ENCODE results near the gene SCN4B. TPM values are rescaled to one million over a fixed set of nuclear protein-coding genes. Genes with fewer than 3 reads are reported as not detected.

The SCN4B gene
- total RNA-seq, 3 donors from 2014 or later (not counting 1 experiment from before 2014, with no cell fraction given) = 0.33 TPM; not detected in 2

DNA sequence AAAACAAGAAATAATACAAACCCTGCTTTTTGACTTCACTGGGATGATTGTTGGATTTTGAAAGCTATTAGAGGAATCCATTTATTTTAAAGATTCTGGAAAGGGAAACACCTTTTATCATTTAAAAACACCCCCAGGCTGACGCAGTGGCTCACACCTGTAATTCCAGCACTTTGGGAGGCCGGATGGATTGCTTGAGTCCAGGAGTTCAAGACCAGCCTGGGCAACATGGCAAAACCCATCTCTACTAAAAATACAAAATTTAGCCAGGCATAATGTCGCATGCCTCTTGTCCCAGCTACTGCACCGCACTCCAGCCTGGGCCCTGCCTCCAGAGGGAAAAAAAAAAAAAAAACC, 24.1 kb upstream of the SCN4B start:
- Histone ChIP-seq H3K27me3 (ENCODE audit: control insufficient read depth, insufficient read depth, low read length) (no peaks in the 10 kb centered on the region), H3K4me3 (ENCODE audit: low read length) (no peak overlapping the region), H3K36me3 (ENCODE audit: control insufficient read depth, insufficient read depth, low read length) (no peaks in the 10 kb centered on the region), H3K4me1 (ENCODE audit: control insufficient read depth, insufficient read depth, low read length) (peaks cover 1% of the 10 kb centered on the region), H3K9me3 (ENCODE audit: control insufficient read depth, insufficient read depth, low read length) (no peaks in the 10 kb centered on the region), H3K27ac (ENCODE audit: low read length) (no peak overlapping the region)
- intact Hi-C loops (cut with micrococcal nuclease) = loop anchor here (10.0 kb wide), 1 partner anchor 372 kb away; no protein-coding TSS in a partner anchor
- ATAC-seq = no peak
- no peak overlapping the region for H3K27ac Mint-ChIP-seq
- WGBS (ENCODE audit: insufficient coverage) = 75% methylated on average over 2 of the region's 4 CpGs
- no peak for TF ChIP-seq CTCF (IDR thresholded peaks at IDR 0.05)
- H3K36me3 Mint-ChIP-seq = no peaks in the 10 kb centered on the region
- no peak overlapping the region for H3K4me3 Mint-ChIP-seq
- no peaks in the 10 kb centered on the region for H3K9me3 Mint-ChIP-seq
- no peak for DNase-seq
- H3K4me1 Mint-ChIP-seq = no peaks in the 10 kb centered on the region
- H3K27me3 Mint-ChIP-seq (ENCODE audit: low read depth in 2 of 2) = peaks cover 18 to 21% of the 10 kb centered on the region in 2 donors

DNA sequence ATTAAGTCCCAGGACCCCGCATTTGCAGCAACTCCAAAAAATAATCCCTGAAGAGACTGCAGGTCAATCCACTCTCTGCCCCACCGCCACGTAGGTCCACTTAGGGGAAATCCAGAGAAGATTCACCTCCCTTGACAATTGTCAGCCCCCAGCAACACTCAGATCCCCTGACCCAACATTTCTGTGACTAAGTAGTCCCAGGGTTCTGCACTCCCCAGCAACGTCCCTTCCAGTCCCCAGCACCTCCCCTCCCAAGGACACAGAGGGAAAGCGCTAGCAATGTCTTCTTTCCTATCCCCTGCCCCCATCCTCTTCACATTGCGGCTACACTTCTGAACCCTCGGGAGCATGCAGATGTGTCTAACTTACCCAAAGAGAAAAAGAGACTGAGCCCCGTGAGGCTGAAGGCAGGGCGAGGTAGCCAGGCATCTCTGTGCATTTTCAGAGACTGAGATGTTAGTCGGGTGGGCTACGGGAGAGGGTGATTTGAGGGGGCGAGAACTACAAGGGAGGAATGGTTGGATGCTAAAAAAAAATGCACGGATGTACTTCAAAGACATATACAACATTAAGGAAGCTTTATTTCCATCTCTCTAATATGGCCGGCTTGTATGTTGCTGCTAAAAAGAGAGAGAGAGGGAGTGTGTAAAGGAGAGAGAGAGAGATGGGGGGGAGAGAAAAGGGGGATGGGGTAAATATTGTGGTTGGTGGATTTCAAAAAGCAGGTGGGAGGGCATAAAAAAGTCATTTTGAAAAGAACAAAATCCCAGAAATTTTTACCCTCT, 23.6 kb upstream of the SCN4B start, which contains the start of gene SCN2B:
SCN2B (minus strand) TSS at position 647 of the 785 bp plus-strand sequence; CDS start at position 439, 208 bp downstream.
- no peaks in the 10 kb centered on the region for H3K9me3 ChIP-seq (ENCODE audit: control insufficient read depth, insufficient read depth, low read length)
- no peaks in the 10 kb centered on the region for H3K9me3 Mint-ChIP-seq
- 73% methylated on average over 11 of the region's 14 CpGs for WGBS (ENCODE audit: insufficient coverage)
- no peaks in the 10 kb centered on the region for H3K27me3 ChIP-seq (ENCODE audit: control insufficient read depth, insufficient read depth, low read length)
- no peak within 1 kb of the TSS for H3K27ac Mint-ChIP-seq
- H3K36me3 ChIP-seq (ENCODE audit: control insufficient read depth, insufficient read depth, low read length) = no peaks in the 10 kb centered on the region
- H3K36me3 Mint-ChIP-seq = no peaks in the 10 kb centered on the region
- no peak for TF ChIP-seq CTCF (IDR thresholded peaks at IDR 0.05)
- ATAC-seq = no peak
- H3K4me1 ChIP-seq (ENCODE audit: control insufficient read depth, insufficient read depth, low read length) = peaks cover 7% of the 10 kb centered on the region
- DNase-seq = no peak
- no peak within 1 kb of the TSS for H3K27ac ChIP-seq (ENCODE audit: low read length)
- H3K4me3 ChIP-seq (ENCODE audit: low read length) = no peak within 1 kb of the TSS
- peaks cover 18 to 21% of the 10 kb centered on the region in 2 donors for H3K27me3 Mint-ChIP-seq (ENCODE audit: low read depth in 2 of 2)
- no peak within 1 kb of the TSS for H3K4me3 Mint-ChIP-seq
- intact Hi-C loops (cut with micrococcal nuclease) = loop anchor here (10.0 kb wide), 1 partner anchor 371 kb away; no protein-coding TSS in a partner anchor
- no peaks in the 10 kb centered on the region for H3K4me1 Mint-ChIP-seq

DNA sequence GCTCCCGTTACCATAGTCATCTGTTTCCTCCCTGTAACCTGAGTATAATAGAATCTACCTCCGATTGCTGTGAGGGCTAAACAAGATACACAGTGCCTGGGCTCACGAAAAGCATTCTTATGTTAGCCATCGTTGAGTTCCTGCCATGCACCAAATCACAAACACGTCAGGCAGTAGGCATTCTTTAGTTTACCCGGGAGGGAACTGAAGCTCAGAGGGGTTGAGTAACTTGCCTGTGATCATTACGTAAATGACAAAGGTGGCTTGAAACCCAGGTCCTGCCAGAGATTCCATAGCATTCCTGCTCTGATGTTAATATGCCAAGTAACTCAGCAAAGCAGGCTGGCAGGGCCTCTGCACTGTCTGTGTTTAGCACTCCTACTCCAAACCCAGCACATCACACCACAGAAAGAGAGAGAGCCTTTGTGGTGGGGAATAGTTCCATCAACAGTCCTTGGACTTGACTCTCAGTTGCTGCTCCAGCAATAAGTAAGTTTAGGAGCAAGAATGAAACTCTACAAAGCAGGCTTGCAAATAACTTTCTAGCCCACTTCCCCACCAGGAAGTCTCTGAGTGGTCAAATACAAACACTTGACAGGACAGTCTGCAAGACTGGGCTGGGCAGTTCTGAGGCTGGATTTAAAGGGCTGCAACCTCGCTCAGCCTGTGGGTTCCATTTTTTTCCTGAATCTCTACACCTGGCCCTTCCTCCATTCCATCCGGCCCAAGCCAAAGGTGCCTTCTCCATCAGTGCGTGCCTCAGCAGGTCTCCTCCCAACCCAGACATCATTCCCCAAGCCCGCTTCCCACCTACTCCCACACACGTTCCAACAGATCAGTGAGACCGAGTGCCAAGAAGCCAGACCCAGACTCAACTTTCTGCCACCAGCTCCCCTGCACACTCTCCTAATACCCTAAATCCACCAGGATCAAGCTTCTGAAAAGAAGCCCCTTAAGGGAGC, 22.7 kb upstream of the SCN4B start:
- H3K27me3 ChIP-seq (ENCODE audit: control insufficient read depth, insufficient read depth, low read length) = no peaks in the 10 kb centered on the region
- no peak for TF ChIP-seq CTCF (IDR thresholded peaks at IDR 0.05)

More for the DNA sequence above, 22.7 kb upstream of the SCN4B start:
- Mint-ChIP-seq H3K9me3 (no peaks in the 10 kb centered on the region), H3K36me3 (no peaks in the 10 kb centered on the region), H3K4me1 (no peaks in the 10 kb centered on the region), H3K27ac (no peak overlapping the region), H3K27me3 (ENCODE audit: low read depth in 2 of 2) (peaks cover 17 to 21% of the 10 kb centered on the region in 2 donors), H3K4me3 (no peak overlapping the region)
- H3K4me1 ChIP-seq (ENCODE audit: control insufficient read depth, insufficient read depth, low read length) = peaks cover 7% of the 10 kb centered on the region
- ATAC-seq (no peak), DNase-seq (no peak)
- WGBS (ENCODE audit: insufficient coverage) = 88% methylated on average over 13 of the region's 13 CpGs
- intact Hi-C loops (cut with micrococcal nuclease) = loop anchor here (10.0 kb wide), 1 partner anchor 371 kb away; no protein-coding TSS in a partner anchor
- no peak overlapping the region for H3K4me3 ChIP-seq (ENCODE audit: low read length)
- no peaks in the 10 kb centered on the region for H3K36me3 ChIP-seq (ENCODE audit: control insufficient read depth, insufficient read depth, low read length)
- H3K27ac ChIP-seq (ENCODE audit: low read length) = no peak overlapping the region
- no peaks in the 10 kb centered on the region for H3K9me3 ChIP-seq (ENCODE audit: control insufficient read depth, insufficient read depth, low read length)
